UCSD-AML1 (cell line): Measurements from ENCODE around the gene ABL1.
A peak's percentile ranks its signal among the peaks of the same experiment; 100 is the strongest.

ENCODE experiments used
- DNase-seq: peaks from one replicate; lab custom pipeline; 2025; ENCODE audit not compliant: unreplicated experiment; lab: John Stamatoyannopoulos, UW

Gene ABL1

GRCh38 chr9:130887494-130888144 is 52.6 kb downstream of the ABL1 start:
- no peak for DNase-seq

- no peak for DNase-seq
Measured at GRCh38 chr9:130888146-130888885, 53.3 kb downstream of the ABL1 start.

GRCh38 chr9:130890124-130890523 is 55.1 kb downstream of the ABL1 start:
- DNase-seq: no peak

GRCh38 chr9:130890870-130891687 is 56.0 kb downstream of the ABL1 start:
- no peak for DNase-seq

- DNase-seq: no peak
Measured at GRCh38 chr9:130891688-130892476, 56.8 kb downstream of the ABL1 start.

- DNase-seq: no peak
Measured at GRCh38 chr9:130892477-130893304, 57.6 kb downstream of the ABL1 start.

GRCh38 chr9:130893341-130894101 is 58.5 kb downstream of the ABL1 start:
- peak; percentile 89 for DNase-seq

- no peak for DNase-seq
Measured at GRCh38 chr9:130894546-130894945, 59.5 kb downstream of the ABL1 start.

- no peak for DNase-seq
Measured at GRCh38 chr9:130895038-130895437, 60.0 kb downstream of the ABL1 start.

- DNase-seq: no peak
Measured at GRCh38 chr9:130895481-130896232, 60.6 kb downstream of the ABL1 start.

GRCh38 chr9:130896233-130897014 is 61.4 kb downstream of the ABL1 start, which contains the start of gene QRFP:
TSS of gene QRFP (minus strand) at chr9:130896812. CDS start at chr9:130893838, 2,974 bp downstream.
- DNase-seq: no peak

- no peak for DNase-seq
Measured at GRCh38 chr9:130897105-130897751, 62.2 kb downstream of the ABL1 start.

GRCh38 chr9:130897848-130898551 is 62.9 kb downstream of the ABL1 start:
- DNase-seq: no peak

GRCh38 chr9:130898552-130898852 is 63.4 kb downstream of the ABL1 start:
- no peak for DNase-seq

- no peak for DNase-seq
Measured at GRCh38 chr9:130899051-130899748, 64.1 kb downstream of the ABL1 start.
